ENCODE measurements around the gene PPTC7. TPM values are rescaled to one million over a fixed set of nuclear protein-coding genes. Genes with fewer than 3 reads are reported as not detected.
A peak's percentile ranks its signal among the peaks of the same experiment; 100 is the strongest.

Gene PPTC7
- total and polyA plus RNA-seq, 2 of the 8 experiments (the other 6 are each of a cell fraction or from before 2014, with no cell fraction given) = 8.1 to 15.9 TPM

DNA sequence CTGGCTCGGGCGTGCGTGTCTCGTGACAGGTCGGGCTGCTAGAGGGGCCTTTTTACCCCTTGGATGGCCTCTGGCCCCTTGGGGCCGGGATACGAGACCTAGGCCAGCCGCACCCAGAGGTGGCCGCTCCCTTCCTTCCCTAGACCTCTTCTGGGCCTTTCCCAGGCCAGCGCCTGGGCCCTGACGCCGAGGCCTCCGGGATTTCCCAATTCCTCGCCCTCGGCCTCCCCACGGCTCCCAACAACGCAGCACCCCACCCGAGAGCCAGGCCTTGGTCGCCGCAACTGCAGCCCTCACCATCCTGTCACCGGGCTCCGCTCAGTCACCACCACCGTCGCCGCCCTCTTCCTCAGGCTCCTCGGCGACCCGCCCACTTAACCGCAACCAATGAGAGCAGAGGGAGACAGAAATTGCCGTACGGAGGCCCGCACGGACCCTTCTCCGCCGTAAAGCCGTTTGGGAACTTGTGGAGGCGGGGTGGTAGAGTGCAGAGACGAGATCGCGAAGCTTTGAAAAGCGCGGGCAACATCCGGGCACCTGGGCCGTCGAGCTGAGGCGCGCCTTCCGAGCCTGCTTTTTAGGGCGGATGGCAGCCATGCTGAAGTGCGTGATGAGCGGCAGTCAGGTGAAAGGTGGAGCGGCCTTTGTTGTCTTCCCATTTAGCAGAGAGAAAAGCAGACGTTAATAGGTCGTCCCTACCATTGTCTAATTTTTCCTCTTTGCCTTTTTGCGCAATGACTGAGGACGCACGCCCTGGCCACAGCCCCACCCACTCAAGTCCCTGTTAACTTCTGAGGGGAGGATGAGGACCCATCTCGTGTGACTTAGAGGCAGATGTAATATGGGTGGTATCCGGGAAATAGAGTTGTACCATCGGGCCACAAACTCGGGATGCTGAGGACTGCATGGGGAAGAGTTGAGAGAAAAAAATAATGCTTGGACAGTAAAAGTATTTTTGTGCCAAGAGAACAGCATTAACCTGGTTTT lies 81.1 kb downstream of the PPTC7 start, which contains the start of the genes RAD9B and VPS29 (continued):
- TF ChIP-seq, protein P1, sequence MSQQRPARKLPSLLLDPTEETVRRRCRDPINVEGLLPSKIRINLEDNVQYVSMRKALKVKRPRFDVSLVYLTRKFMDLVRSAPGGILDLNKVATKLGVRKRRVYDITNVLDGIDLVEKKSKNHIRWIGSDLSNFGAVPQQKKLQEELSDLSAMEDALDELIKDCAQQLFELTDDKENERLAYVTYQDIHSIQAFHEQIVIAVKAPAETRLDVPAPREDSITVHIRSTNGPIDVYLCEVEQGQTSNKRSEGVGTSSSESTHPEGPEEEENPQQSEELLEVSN (IDR thresholded peaks at IDR 0.05) = peak; percentile 100
- TF ChIP-seq HDAC6 (IDR thresholded peaks at IDR 0.05; ENCODE audit: low read depth, low read length) = no peak
